H1 (cell line): ENCODE measurements around the gene ARHGDIG. TPM values are rescaled to one million over a fixed set of nuclear protein-coding genes. Genes with fewer than 3 reads are reported as not detected.

Source experiments
- CTCF ChIA-PET: fragments of 300-600 bp; sonication (Branson Sonifier 250); formaldehyde crosslinking; loops from one replicate; lab custom pipeline; 2021; ENCODE audit not compliant: partially characterized antibody; lab: Charles Lee
- POLR2A ChIA-PET: fragments of 300-600 bp; sonication (Branson Sonifier 250); formaldehyde crosslinking; loops from one replicate; lab custom pipeline; 2021; ENCODE audit warnings: inconsistent platforms; ENCODE audit not compliant: partially characterized antibody; lab: Charles Lee
- DNase-seq, 2 experiments: peaks; one replicate each; pipeline versions ENCODE4 v3.0.0 to v3.0.0-alpha.2; 2010 to 2022; ENCODE audit warnings: low spot score in 2 of 2, low read depth in 1 of 2, mixed read lengths in 1 of 2
- FAIRE-seq: peaks from 2 replicates; lab custom pipeline; 2011; peaks lifted over from hg19 to GRCh38; lab: Jason Lieb, UNC
- H2AFZ ChIP-seq: 2 replicates; pipeline ENCODE4 v1.8.1; 2012; ENCODE audit warnings: low read length, inconsistent platforms
- H2AK5ac ChIP-seq: 2 replicates; pipeline ENCODE4 v1.6.1; 2013; ENCODE audit warnings: low read depth, low read length
- H2BK120ac ChIP-seq: replicated peaks from 2 replicates; pipeline ENCODE3; 2013; ENCODE audit warnings: low read depth, low read length, inconsistent platforms
- H2BK12ac ChIP-seq: 2 replicates; pipeline ENCODE4 v1.6.1; 2013; ENCODE audit warnings: low read depth, low read length
- H2BK15ac ChIP-seq: 2 replicates; pipeline ENCODE4 v1.6.1; 2013; ENCODE audit warnings: low read length
- H2BK20ac ChIP-seq: 2 replicates; pipeline ENCODE4 v1.6.1; 2013; ENCODE audit warnings: low read length
- H2BK5ac ChIP-seq: 2 replicates; pipeline ENCODE4 v1.6.1; 2013; ENCODE audit warnings: low read depth, low read length
- H3K14ac ChIP-seq: 2 replicates; pipeline ENCODE4 v1.6.1; 2013; ENCODE audit warnings: inconsistent platforms; ENCODE audit not compliant: insufficient read length
- H3K18ac ChIP-seq: 2 replicates; pipeline ENCODE4 v1.6.1; 2013; ENCODE audit warnings: low read length; ENCODE audit errors: extremely low read depth
- H3K23ac ChIP-seq: 2 replicates; pipeline ENCODE4 v1.6.1; 2013; ENCODE audit warnings: inconsistent platforms; ENCODE audit not compliant: insufficient read length
- H3K23me2 ChIP-seq: 2 replicates; pipeline ENCODE4 v1.6.1; 2013; ENCODE audit warnings: low read depth, low read length
- H3K27ac ChIP-seq: 2 replicates; pipeline ENCODE4 v1.6.1; 2011; ENCODE audit warnings: low read depth, low read length, inconsistent platforms
- H3K27me3 ChIP-seq, 4 experiments: replicated peaks in 1 of 4; 1 replicate in 1 of 4; 2 replicates in 3 of 4; pipeline versions ENCODE4 v1.6.1 to v1.8.1; 2011 to 2013; ENCODE audit warnings: low read length in 3 of 4, mild to moderate bottlenecking in 3 of 4, inconsistent platforms in 2 of 4, mixed read lengths in 2 of 4, moderate library complexity in 1 of 4; ENCODE audit not compliant: control insufficient read depth in 3 of 4, insufficient read depth in 3 of 4; ENCODE audit errors: extremely low read depth in 1 of 4
- H3K36me3 ChIP-seq, 4 experiments: 2 replicates each; pipeline versions ENCODE4 v1.6.1 to v1.8.1; 2011 to 2013; ENCODE audit warnings: mild to moderate bottlenecking in 4 of 4, low read length in 3 of 4, moderate library complexity in 2 of 4, control low read depth in 1 of 4, inconsistent platforms in 1 of 4; ENCODE audit not compliant: insufficient read depth in 4 of 4, control insufficient read depth in 2 of 4
- H3K4ac ChIP-seq: replicated peaks from 2 replicates; pipeline ENCODE3; 2013; ENCODE audit warnings: low read length, low read depth, mixed read lengths, inconsistent platforms; ENCODE audit not compliant: insufficient read length
- H3K4me1 ChIP-seq, 4 experiments: replicated peaks in 1 of 4; 1 replicate in 1 of 4; 2 replicates in 3 of 4; pipeline versions ENCODE4 v1.6.1 to v1.8.1; 2011 to 2013; ENCODE audit warnings: low read length in 3 of 4, inconsistent platforms in 2 of 4, mixed read lengths in 1 of 4; ENCODE audit not compliant: insufficient read depth in 4 of 4, control insufficient read depth in 3 of 4
- H3K4me2 ChIP-seq, 2 experiments: 2 replicates each; pipeline versions ENCODE4 v1.6.1 to v1.8.1; 2011 to 2013; ENCODE audit warnings: low read depth in 2 of 2, low read length in 2 of 2, control low read depth in 1 of 2, inconsistent platforms in 1 of 2, mild to moderate bottlenecking in 1 of 2; ENCODE audit not compliant: insufficient read depth in 1 of 2
- H3K4me3 ChIP-seq, 4 experiments: fragments of 200-600, 300-600 bp in 1 of 4; sonication (generic), shearing (Covaris generic), sonication (Bioruptor Twin) in 1 of 4; 2 replicates each; pipeline versions ENCODE4 v1.5.1 to v1.8.1; 2011 to 2016; ENCODE audit warnings: low read length in 4 of 4, low read depth in 3 of 4, control low read depth in 2 of 4, inconsistent platforms in 2 of 4, mild to moderate bottlenecking in 2 of 4, mixed read lengths in 1 of 4, moderate library complexity in 1 of 4; ENCODE audit not compliant: insufficient read depth in 2 of 4; ENCODE audit errors: extremely low read depth in 1 of 4
- H3K56ac ChIP-seq: replicated peaks from 2 replicates; pipeline ENCODE3; 2013; ENCODE audit warnings: low read depth, mild to moderate bottlenecking, mixed read lengths, low read length, inconsistent platforms; ENCODE audit not compliant: insufficient read length
- H3K79me1 ChIP-seq: 2 replicates; pipeline ENCODE4 v1.6.1; 2013; ENCODE audit warnings: low read depth, low read length, control low read depth
- H3K79me2 ChIP-seq, 2 experiments: 2 replicates each; pipeline versions ENCODE4 v1.6.1 to v1.8.1; 2012 to 2013; ENCODE audit warnings: low read length in 2 of 2, mild to moderate bottlenecking in 2 of 2, inconsistent platforms in 1 of 2; ENCODE audit not compliant: insufficient read depth in 2 of 2, control insufficient read depth in 1 of 2
- H3K9ac ChIP-seq, 4 experiments: replicated peaks in 1 of 4; 1 replicate in 1 of 4; 2 replicates in 3 of 4; pipeline versions ENCODE4 v1.6.1 to v1.8.1; 2011 to 2013; ENCODE audit warnings: low read depth in 3 of 4, low read length in 3 of 4, control low read depth in 2 of 4, mild to moderate bottlenecking in 2 of 4, moderate library complexity in 2 of 4, inconsistent platforms in 1 of 4; ENCODE audit errors: extremely low read depth in 1 of 4
- H3K9me3 ChIP-seq, 2 experiments: 2 replicates each; pipeline versions ENCODE4 v1.6.1 to v1.8.1; 2012 to 2013; ENCODE audit warnings: mild to moderate bottlenecking in 2 of 2, moderate library complexity in 2 of 2, control low read depth in 1 of 2, inconsistent platforms in 1 of 2, low read depth in 1 of 2, low read length in 1 of 2, mixed read lengths in 1 of 2; ENCODE audit not compliant: insufficient read depth in 2 of 2
- H4K20me1 ChIP-seq, 2 experiments: replicated peaks in 1 of 2; 2 replicates each; pipeline versions ENCODE3 to v1.8.1; 2011 to 2013; ENCODE audit warnings: inconsistent platforms in 2 of 2, low read length in 2 of 2, mild to moderate bottlenecking in 1 of 2; ENCODE audit not compliant: insufficient read depth in 2 of 2, control insufficient read depth in 1 of 2
- H4K5ac ChIP-seq: 2 replicates; pipeline ENCODE4 v1.6.1; 2013; ENCODE audit warnings: low read length, low read depth, mixed read lengths, inconsistent platforms; ENCODE audit not compliant: insufficient read length
- H4K8ac ChIP-seq: 2 replicates; pipeline ENCODE4 v1.8.0; 2013; ENCODE audit warnings: mild to moderate bottlenecking, moderate library complexity, low read length, inconsistent platforms; ENCODE audit not compliant: insufficient read depth; ENCODE audit errors: extremely low read depth
- H4K91ac ChIP-seq: replicated peaks from 2 replicates; pipeline ENCODE3; 2013; ENCODE audit warnings: low read length, mixed read lengths, inconsistent platforms; ENCODE audit not compliant: insufficient read length
- FOSL1 ChIP-seq: IDR thresholded peaks from 2 replicates; pipeline ENCODE4 v1.6.1; 2011; ENCODE audit warnings: mild to moderate bottlenecking, low read depth, low read length, moderate library complexity; ENCODE audit not compliant: insufficient read depth
- GABPA ChIP-seq: IDR thresholded peaks from 2 replicates; pipeline ENCODE4 v1.6.1; 2011; ENCODE audit warnings: mild to moderate bottlenecking, low read length, moderate library complexity, borderline replicate concordance; ENCODE audit not compliant: insufficient read depth
- WGBS, 2 experiments: shearing (Covaris generic) in 1 of 2; methylation state at CpG; one replicate each; pipeline versions ENCODE4 v1.1.6 to v1.1.7; 2013 to 2015; ENCODE audit warnings: low lambda C conversion rate in 2 of 2, mixed read lengths in 2 of 2, inconsistent platforms in 1 of 2, low coverage in 1 of 2, missing lambda C conversion rate in 1 of 2; ENCODE audit not compliant: insufficient replicate concordance in 2 of 2, insufficient coverage in 1 of 2, insufficient read length in 1 of 2; ENCODE audit errors: extremely low coverage in 1 of 2, missing lambda C conversion rate in 1 of 2; 5-methylcytosine and 5-hydroxymethylcytosine counted together
- polyA plus RNA-seq, 7 experiments: library from polyadenylated mRNA; depleted of rRNA in 3 of 7; stranded (reverse) in 5 of 7; unstranded in 2 of 7; fragments of >200 nt in 5 of 7; fragments of 200-250 nt in 2 of 7; gene quantifications; 1 replicate in 5 of 7; 2 replicates in 1 of 7; 4 replicates in 1 of 7; pipeline versions ENCODE4 v1.2.1 to v1.2.3, GENCODE V29; 2011 to 2013; ENCODE audit warnings: missing spikeins in 2 of 7, mixed read lengths in 2 of 7
- total RNA-seq: library from RNA; stranded (reverse); fragmentation: NEBNext Ultra II Directional; extraction: Animal tissue kit (Norgen Biotek cat#: 25700); gene quantifications from 2 replicates; pipeline ENCODE4 v1.2.1, GENCODE V29; 2021
- TF ChIP-seq, protein P1 (sequence below): IDR thresholded peaks from 2 replicates; pipeline ENCODE4 v1.6.1; 2011; ENCODE audit warnings: low read length, improper control_type of control experiment

Gene ARHGDIG
- total and polyA plus RNA-seq, 2 of the 8 experiments (the other 6 are each of a cell fraction or from before 2014, with no cell fraction given), result 1.2 to 2.9 TPM

DNA sequence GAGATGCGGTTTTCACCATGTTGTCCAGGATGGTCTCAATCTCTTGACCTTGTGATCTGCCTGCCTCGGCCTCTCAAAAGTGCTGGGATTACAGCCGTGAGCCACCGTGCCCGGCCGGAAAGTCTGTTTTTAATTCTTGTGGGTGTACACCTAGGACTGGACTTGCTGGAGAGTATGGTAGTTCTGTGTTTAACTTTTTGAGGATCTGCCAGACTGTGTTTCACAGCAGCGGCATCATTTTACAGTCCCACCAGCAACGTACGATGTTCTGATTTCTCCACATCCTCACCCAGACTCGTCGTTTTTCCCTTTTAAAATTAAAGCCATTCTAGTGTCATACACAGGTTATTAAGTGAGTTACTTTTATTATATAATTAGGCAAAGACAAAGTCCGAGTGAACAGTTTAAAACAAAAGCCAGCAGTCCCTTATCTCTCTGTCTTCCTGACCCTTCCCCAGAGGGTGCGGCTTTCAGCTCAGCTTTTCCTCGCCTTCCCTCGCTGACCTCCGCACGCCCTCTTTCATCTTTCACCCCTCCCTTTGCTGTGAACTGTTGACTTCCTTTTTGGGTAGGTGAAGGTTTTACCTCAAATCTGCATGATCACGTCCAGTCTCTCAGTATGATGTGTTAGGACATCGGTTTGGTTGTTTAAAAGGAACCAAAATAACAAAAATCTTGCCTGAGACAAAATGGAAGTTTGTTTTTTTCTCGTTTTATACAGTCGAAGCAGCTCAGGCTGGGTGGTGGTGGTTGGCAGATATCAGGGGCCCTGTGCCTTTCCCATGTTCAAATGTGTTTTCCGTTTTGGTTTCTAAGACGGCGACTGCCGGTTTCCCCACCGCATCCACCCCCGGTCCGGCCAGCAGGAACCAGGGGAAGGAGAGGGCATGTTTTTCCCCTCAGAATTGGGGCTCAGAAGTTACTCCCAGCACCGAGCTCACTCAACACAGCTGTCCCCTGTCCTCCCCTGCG, 27.7 kb upstream of the ARHGDIG start:
- Histone ChIP-seq H2BK5ac (no peak overlapping the region), H3K79me1 (no peaks in the 10 kb centered on the region; the same call in none of the 2 replicates), H3K4ac (no peak overlapping the region), H3K23me2 (no peaks in the 10 kb centered on the region), H3K4me1 (no peaks in the 10 kb centered on the region), H3K36me3 (peaks cover 0 to 14% (median 3%) of the 10 kb centered on the region in 4 experiments; a peak in 4 of 8 replicates), H3K4me3 (no peak overlapping the region), H4K91ac (no peak overlapping the region), H2BK15ac (no peak overlapping the region), H2BK120ac (no peak overlapping the region), H3K14ac (no peak overlapping the region), H3K56ac (no peak overlapping the region), H4K20me1 (peaks cover 2 to 7% of the 10 kb centered on the region in 2 experiments), H2AFZ (no peak overlapping the region), H3K79me2 (no peaks in the 10 kb centered on the region), H2BK20ac (no peak overlapping the region), H4K8ac (no peak overlapping the region), H3K23ac (no peak overlapping the region), H3K9me3 (no peaks in the 10 kb centered on the region), H2BK12ac (no peak overlapping the region), H3K27ac (no peak overlapping the region), H4K5ac (no peak overlapping the region), H3K27me3 (no peaks in the 10 kb centered on the region), H3K18ac (no peak overlapping the region), H2AK5ac (no peak overlapping the region), H3K4me2 (no peak overlapping the region), H3K9ac (no peak overlapping the region)
- POLR2A ChIA-PET, result interaction anchor here (1.0 to 2.3 kb wide), 3 partner anchors 17 to 24 kb away, joined by 4 to 6 read pairs (median 4); no protein-coding TSS in a partner anchor
- WGBS, 2 experiments, result 95% methylated on average over 30 of the region's 30 CpGs; no CpG with 5 or more reads in 1 of the 2 experiments
- no peak for FAIRE-seq
- CTCF ChIA-PET, result interaction anchor here (0.7 to 1.2 kb wide), 3 partner anchors 69 to 797 kb away, joined by 3 read pairs; no protein-coding TSS in a partner anchor
- TF ChIP-seq FOSL1 (no peak), GABPA (no peak)
- TF ChIP-seq, protein P1, sequence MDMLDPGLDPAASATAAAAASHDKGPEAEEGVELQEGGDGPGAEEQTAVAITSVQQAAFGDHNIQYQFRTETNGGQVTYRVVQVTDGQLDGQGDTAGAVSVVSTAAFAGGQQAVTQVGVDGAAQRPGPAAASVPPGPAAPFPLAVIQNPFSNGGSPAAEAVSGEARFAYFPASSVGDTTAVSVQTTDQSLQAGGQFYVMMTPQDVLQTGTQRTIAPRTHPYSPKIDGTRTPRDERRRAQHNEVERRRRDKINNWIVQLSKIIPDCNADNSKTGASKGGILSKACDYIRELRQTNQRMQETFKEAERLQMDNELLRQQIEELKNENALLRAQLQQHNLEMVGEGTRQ, result no peak
- DNase-seq, result no peak
